CD14-positive monocyte (primary cell): ENCODE data around the gene IPMK. TPM values are rescaled to one million over a fixed set of nuclear protein-coding genes. Genes with fewer than 3 reads are reported as not detected.

Source experiments
- DNase-seq, 3 donors: peaks; one replicate each; pipeline ENCODE4 v3.0.0-alpha.2; 2011 to 2022
- H2AFZ ChIP-seq: 2 replicates; pipeline ENCODE4 v1.6.0; 2012; ENCODE audit warnings: mild to moderate bottlenecking, low read depth, low read length, inconsistent platforms; ENCODE audit not compliant: insufficient read depth, poor library complexity, severe bottlenecking
- H3K27ac ChIP-seq, 2 donors: 1 replicate in 1 of 2; 2 replicates in 1 of 2; pipeline ENCODE4 v1.5.1; 2012 to 2013; ENCODE audit warnings: low read length in 2 of 2, control low read depth in 1 of 2, inconsistent platforms in 1 of 2, low read depth in 1 of 2, mild to moderate bottlenecking in 1 of 2
- H3K27me3 ChIP-seq, 2 donors: one replicate each; pipeline versions ENCODE4 v1.6.0 to v1.6.1; 2011 to 2013; ENCODE audit warnings: low read length in 2 of 2; ENCODE audit not compliant: control insufficient read depth in 2 of 2, insufficient read depth in 2 of 2
- H3K36me3 ChIP-seq, 2 donors: replicated peaks in 1 of 2; 1 replicate in 1 of 2; 2 replicates in 1 of 2; pipeline versions ENCODE4 v1.5.1 to v1.6.1; 2012 to 2013; ENCODE audit warnings: low read length in 2 of 2, control low read depth in 1 of 2, inconsistent platforms in 1 of 2, mild to moderate bottlenecking in 1 of 2; ENCODE audit not compliant: insufficient read depth in 2 of 2, control insufficient read depth in 1 of 2
- H3K4me1 ChIP-seq, 2 donors: 1 replicate in 1 of 2; 2 replicates in 1 of 2; pipeline versions ENCODE4 v1.5.1 to v1.6.1; 2012 to 2013; ENCODE audit warnings: low read length in 2 of 2, control low read depth in 1 of 2, inconsistent platforms in 1 of 2, mild to moderate bottlenecking in 1 of 2, moderate library complexity in 1 of 2; ENCODE audit not compliant: insufficient read depth in 2 of 2, control insufficient read depth in 1 of 2
- H3K4me2 ChIP-seq: replicated peaks from 2 replicates; pipeline ENCODE3; 2012; ENCODE audit warnings: low read length, moderate library complexity, mild to moderate bottlenecking; ENCODE audit not compliant: poor library complexity, severe bottlenecking; ENCODE audit errors: extremely low read depth
- H3K4me3 ChIP-seq, 3 experiments: fragments of 200-600 bp in 1 of 3; sonication (generic) in 1 of 3; replicated peaks in 1 of 3; 1 replicate in 2 of 3; 2 replicates in 1 of 3; pipeline ENCODE4 v1.5.1; 2011 to 2013; ENCODE audit warnings: low read length in 3 of 3, mild to moderate bottlenecking in 3 of 3, control low read depth in 2 of 3, low read depth in 2 of 3, inconsistent platforms in 1 of 3, moderate library complexity in 1 of 3
- H3K79me2 ChIP-seq: 2 replicates; pipeline ENCODE4 v1.6.0; 2012; ENCODE audit warnings: mild to moderate bottlenecking, control low read depth, inconsistent platforms, low read length, moderate library complexity; ENCODE audit not compliant: insufficient read depth
- H3K9ac ChIP-seq: 2 replicates; pipeline ENCODE4 v1.6.0; 2017; ENCODE audit warnings: low read length, mild to moderate bottlenecking; ENCODE audit not compliant: insufficient read depth, poor library complexity, severe bottlenecking
- H3K9me3 ChIP-seq, 2 donors: replicated peaks in 1 of 2; 1 replicate in 1 of 2; 2 replicates in 1 of 2; pipeline versions ENCODE4 v1.5.1 to v1.6.1; 2012 to 2013; ENCODE audit warnings: low read length in 2 of 2, control low read depth in 1 of 2; ENCODE audit not compliant: control insufficient read depth in 1 of 2, insufficient read depth in 1 of 2
- H4K20me1 ChIP-seq: 2 replicates; pipeline ENCODE4 v1.6.0; 2012; ENCODE audit warnings: mild to moderate bottlenecking, low read length, control low read depth, moderate library complexity; ENCODE audit not compliant: insufficient read depth
- H3K27ac Mint-ChIP-seq, 7 donors: one replicate each; pipeline ENCODE4 v1.8.0; 2020; ENCODE audit warnings: mild to moderate bottlenecking in 7 of 7, mixed read lengths in 7 of 7, moderate library complexity in 6 of 7, inconsistent platforms in 2 of 7
- H3K27me3 Mint-ChIP-seq, 3 donors: one replicate each; pipeline ENCODE4 v1.8.0; 2021 to 2022; ENCODE audit warnings: low read depth in 3 of 3, mild to moderate bottlenecking in 3 of 3, mixed read lengths in 3 of 3, moderate library complexity in 3 of 3, inconsistent platforms in 1 of 3
- H3K36me3 Mint-ChIP-seq, 2 donors: one replicate each; pipeline ENCODE4 v1.8.0; 2020; ENCODE audit warnings: mixed read lengths in 2 of 2, inconsistent platforms in 1 of 2, mild to moderate bottlenecking in 1 of 2
- H3K4me1 Mint-ChIP-seq: one replicate; pipeline ENCODE4 v1.8.0; 2020; ENCODE audit warnings: mild to moderate bottlenecking, mixed read lengths
- H3K4me3 Mint-ChIP-seq, 2 donors: one replicate each; pipeline ENCODE4 v1.8.0; 2020; ENCODE audit warnings: mild to moderate bottlenecking in 2 of 2, mixed read lengths in 2 of 2, moderate library complexity in 1 of 2
- H3K9me3 Mint-ChIP-seq, 7 donors: one replicate each; pipeline ENCODE4 v1.8.0; 2020 to 2022; ENCODE audit warnings: mixed read lengths in 7 of 7, mild to moderate bottlenecking in 6 of 7, moderate library complexity in 6 of 7, inconsistent platforms in 2 of 7
- CTCF ChIP-seq: fragments of 200-600 bp; IDR thresholded peaks from one replicate; pipeline ENCODE4 v1.8.0; 2022; ENCODE audit warnings: antibody characterized with exemption, mild to moderate bottlenecking
- WGBS: methylation state at CpG from one replicate; pipeline ENCODE4 v1.1.5; 2013; ENCODE audit warnings: missing lambda C conversion rate; ENCODE audit not compliant: insufficient coverage; 5-methylcytosine and 5-hydroxymethylcytosine counted together
- intact Hi-C, 2 donors: fragments of 100-400 bp; cut with micrococcal nuclease; formaldehyde crosslinking; loops; one replicate each; pipeline versions ENCODE4 v1.15.0 to v1.15.1; 2023
- polyA plus RNA-seq, 3 donors: library from polyadenylated mRNA; depleted of rRNA in 1 of 3; unstranded in 2 of 3; stranded (reverse) in 1 of 3; fragments of 300-500 nt in 2 of 3; fragments of >200 nt in 1 of 3; fragmentation: Illumina TruSeq in 2 of 3; gene quantifications; 1 replicate in 2 of 3; 2 replicates in 1 of 3; pipeline ENCODE4 v1.2.3, GENCODE V29; 2012 to 2021

The IPMK gene
- polyA plus RNA-seq, 3 donors: 6.1 to 10.9 (median 8.8) TPM

DNA sequence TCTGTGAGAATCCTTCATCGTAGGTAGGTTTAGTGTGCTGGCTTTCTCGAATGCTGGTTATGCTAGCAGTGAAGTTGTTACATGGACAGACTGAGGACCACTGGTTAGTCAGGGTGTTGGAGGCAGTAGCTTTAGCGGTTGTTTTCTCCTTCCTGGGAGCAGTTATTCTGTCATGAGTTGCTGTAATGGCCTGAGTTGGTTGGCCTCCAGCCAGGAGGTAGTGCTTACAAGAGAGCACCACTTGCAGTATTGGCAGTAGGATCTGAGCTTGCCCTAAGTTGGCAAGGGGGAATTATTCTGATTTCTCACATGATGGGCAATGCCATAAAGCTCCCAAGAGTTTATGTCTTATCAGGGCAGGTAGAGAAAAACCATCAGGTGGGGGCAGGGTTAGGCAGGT, 58.0 kb downstream of the IPMK start:
- H3K27me3 Mint-ChIP-seq: peaks cover 0 to 2% (median 0%) of the 10 kb centered on the region in 3 donors
- peaks cover 0 to 10% (median 3%) of the 10 kb centered on the region in 7 donors for H3K9me3 Mint-ChIP-seq
- Histone ChIP-seq H3K4me3 (no peak overlapping the region), H3K27ac (no peak overlapping the region), H3K79me2 (no peaks in the 10 kb centered on the region), H3K9ac (no peak overlapping the region), H3K27me3 (no peaks in the 10 kb centered on the region), H3K9me3 (no peaks in the 10 kb centered on the region), H3K4me1 (no peaks in the 10 kb centered on the region), H2AFZ (no peak overlapping the region), H3K36me3 (peaks cover 28 to 60% of the 10 kb centered on the region in 2 donors), H3K4me2 (no peak overlapping the region), H4K20me1 (peaks cover 50% of the 10 kb centered on the region)
- peaks cover 42 to 67% of the 10 kb centered on the region in 2 donors for H3K36me3 Mint-ChIP-seq
- 100% methylated on average over 3 of the region's 3 CpGs for WGBS
- intact Hi-C loops: no loop called here
- no peak overlapping the region for H3K4me3 Mint-ChIP-seq
- no peak for TF ChIP-seq CTCF
- no peaks in the 10 kb centered on the region for H3K4me1 Mint-ChIP-seq
- DNase-seq: no peak
- H3K27ac Mint-ChIP-seq: no peak overlapping the region

DNA sequence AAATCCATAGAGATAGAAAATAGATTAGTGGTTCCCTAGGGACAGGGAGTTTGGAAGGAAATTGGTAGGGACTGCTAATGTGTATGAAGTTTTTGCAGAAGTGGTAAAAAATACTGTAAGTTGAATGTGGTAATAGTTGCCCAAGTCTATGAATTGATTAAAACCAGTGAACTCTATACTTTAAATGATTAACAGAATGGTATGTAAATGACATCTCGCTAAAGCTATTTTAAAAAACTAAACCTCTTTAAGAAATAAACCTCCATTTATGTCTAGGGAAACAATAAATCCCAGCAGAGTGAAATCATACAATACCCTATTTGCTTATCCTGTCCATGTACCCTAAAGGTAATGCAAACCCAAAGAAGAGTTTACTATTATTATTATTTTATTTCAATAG, 61.4 kb downstream of the IPMK start:
- no peak overlapping the region for H3K27ac ChIP-seq
- peaks cover 28 to 60% of the 10 kb centered on the region in 2 donors for H3K36me3 ChIP-seq
- no peaks in the 10 kb centered on the region for H3K9me3 ChIP-seq
- H3K4me3 ChIP-seq: no peak overlapping the region
- no peak for TF ChIP-seq CTCF
- Mint-ChIP-seq H3K4me3 (no peak overlapping the region), H3K27me3 (peaks cover 0 to 2% (median 0%) of the 10 kb centered on the region in 3 donors), H3K4me1 (no peaks in the 10 kb centered on the region), H3K9me3 (peaks cover 0 to 7% (median 3%) of the 10 kb centered on the region in 7 donors), H3K27ac (no peak overlapping the region), H3K36me3 (peaks cover 39 to 62% of the 10 kb centered on the region in 2 donors)
- H3K79me2 ChIP-seq: no peaks in the 10 kb centered on the region
- no peak for DNase-seq
- no CpG with 5 or more reads among the region's 1 CpG for WGBS
- no peak overlapping the region for H2AFZ ChIP-seq
- no peak overlapping the region for H3K9ac ChIP-seq
- H3K27me3 ChIP-seq: no peaks in the 10 kb centered on the region
- peaks cover 55% of the 10 kb centered on the region for H4K20me1 ChIP-seq
- H3K4me2 ChIP-seq: no peak overlapping the region
- no peaks in the 10 kb centered on the region for H3K4me1 ChIP-seq
- intact Hi-C loops: no loop called here
